ENCODE measurements around the gene PCDHB9. TPM values are rescaled to one million over a fixed set of nuclear protein-coding genes. Genes with fewer than 3 reads are reported as not detected.
"Not testable (repeated sequence)": the region's sequence is repeated elsewhere in the genome, so short reads cannot be mapped to it uniquely, and the experiment has no call there.

PCDHB9 gene
- total and polyA plus RNA-seq, 2 of the 4 experiments (the other 2 are of a cell fraction): 0.10 to 0.18 TPM

- in situ Hi-C loops (cut with MboI; ENCODE audit: low sequenced_read_pairs); H3K18ac ChIP-seq (ENCODE audit: low read depth, low read length); H3K9ac ChIP-seq (ENCODE audit: low read depth, low read length); H4K8ac ChIP-seq (ENCODE audit: low read depth in 2 of 2, low read length in 2 of 2); ATAC-seq (ENCODE audit: low read depth); intact Hi-C loops (cut with micrococcal nuclease); H2BK120ac ChIP-seq (ENCODE audit: low read depth, low read length); H2BK20ac ChIP-seq (ENCODE audit: low read depth, low read length); H3K27ac ChIP-seq (ENCODE audit: insufficient read depth, low read length); H4K5ac ChIP-seq (ENCODE audit: low read depth, low read length); H2AK9ac ChIP-seq (replicated peaks; ENCODE audit: low read depth, low read length, poor library complexity); dilution Hi-C loops (cut with HindIII; ENCODE audit: low sequenced_read_pairs, unreplicated experiment); H3K23ac ChIP-seq (ENCODE audit: low read depth, low read length); H2BK5ac ChIP-seq (ENCODE audit: low read depth, low read length, poor library complexity, severe bottlenecking); H2AFZ ChIP-seq (replicated peaks; ENCODE audit: low read length, poor library complexity); H2AK5ac ChIP-seq (ENCODE audit: low read depth, low read length); DNase-seq; H3K4me3 ChIP-seq (ENCODE audit: insufficient read depth, low read depth, low read length); POLR2A ChIA-PET (ENCODE audit: unreplicated experiment); H3K36me3 ChIP-seq (ENCODE audit: control insufficient read depth, insufficient read depth, low read length); H2BK15ac ChIP-seq (ENCODE audit: low read depth, low read length); H3K9me1 ChIP-seq (ENCODE audit: insufficient read depth, low read length); H3K79me1 ChIP-seq (ENCODE audit: low read depth in 1 of 2, low read length in 2 of 2); H3K4me1 ChIP-seq (ENCODE audit: control insufficient read depth, insufficient read depth, low read length); H3K14ac ChIP-seq (replicated peaks; ENCODE audit: low read depth, low read length); CTCF ChIA-PET; H3K4ac ChIP-seq (ENCODE audit: low read depth, low read length); H3K27me3 ChIP-seq (ENCODE audit: control insufficient read depth, insufficient read depth, low read length); BruUV-seq (replicated peaks); H3K4me2 ChIP-seq (ENCODE audit: low read depth, low read length); H4K20me1 ChIP-seq (ENCODE audit: insufficient read depth, low read length); H3K56ac ChIP-seq (ENCODE audit: extremely low read depth, insufficient read depth, low read length); H4K91ac ChIP-seq (ENCODE audit: insufficient read depth, low read depth, low read length): not testable (repeated sequence)
- H3K9me3 ChIP-seq (ENCODE audit: control insufficient read depth, insufficient read depth, low read length): peaks cover 20% of the 10 kb centered on the region; the same call in 1 of the 2 replicates
- WGBS, 2 experiments (ENCODE audit: extremely low coverage in 2 of 2, insufficient read length in 1 of 2): 33% methylated on average over 14 of the region's 40 CpGs; no CpG with 5 or more reads in 1 of the 2 experiments
These were observed 28.5 kb downstream of the PCDHB9 start for GRCh38 chr5:141215504-141215903.

- H4K20me1 ChIP-seq (ENCODE audit: insufficient read depth, low read length); H3K36me3 ChIP-seq (ENCODE audit: control insufficient read depth, insufficient read depth, low read length); DNase-seq; H3K4ac ChIP-seq (ENCODE audit: low read depth, low read length); H2BK15ac ChIP-seq (ENCODE audit: low read depth, low read length); H4K5ac ChIP-seq (ENCODE audit: low read depth, low read length); H3K14ac ChIP-seq (replicated peaks; ENCODE audit: low read depth, low read length); H2AFZ ChIP-seq (replicated peaks; ENCODE audit: low read length, poor library complexity); H3K27ac ChIP-seq (ENCODE audit: insufficient read depth, low read length); H3K56ac ChIP-seq (ENCODE audit: extremely low read depth, insufficient read depth, low read length); H2AK9ac ChIP-seq (replicated peaks; ENCODE audit: low read depth, low read length, poor library complexity); H3K4me2 ChIP-seq (ENCODE audit: low read depth, low read length); H2BK5ac ChIP-seq (ENCODE audit: low read depth, low read length, poor library complexity, severe bottlenecking); ATAC-seq (ENCODE audit: low read depth); in situ Hi-C loops (cut with MboI; ENCODE audit: low sequenced_read_pairs); H2BK120ac ChIP-seq (ENCODE audit: low read depth, low read length); H3K9me1 ChIP-seq (ENCODE audit: insufficient read depth, low read length); H3K27me3 ChIP-seq (ENCODE audit: control insufficient read depth, insufficient read depth, low read length); H3K18ac ChIP-seq (ENCODE audit: low read depth, low read length); intact Hi-C loops (cut with micrococcal nuclease); H3K23ac ChIP-seq (ENCODE audit: low read depth, low read length); H2BK20ac ChIP-seq (ENCODE audit: low read depth, low read length); H3K79me1 ChIP-seq (ENCODE audit: low read depth in 1 of 2, low read length in 2 of 2); H2AK5ac ChIP-seq (ENCODE audit: low read depth, low read length); H3K4me1 ChIP-seq (ENCODE audit: control insufficient read depth, insufficient read depth, low read length); CTCF ChIA-PET; BruUV-seq (replicated peaks); POLR2A ChIA-PET (ENCODE audit: unreplicated experiment); H3K4me3 ChIP-seq (ENCODE audit: insufficient read depth, low read depth, low read length); dilution Hi-C loops (cut with HindIII; ENCODE audit: low sequenced_read_pairs, unreplicated experiment); H3K9ac ChIP-seq (ENCODE audit: low read depth, low read length); H4K8ac ChIP-seq (ENCODE audit: low read depth in 2 of 2, low read length in 2 of 2); H4K91ac ChIP-seq (ENCODE audit: insufficient read depth, low read depth, low read length): not testable (repeated sequence)
- WGBS, 2 experiments (ENCODE audit: extremely low coverage in 2 of 2, insufficient read length in 1 of 2): no CpG with 5 or more reads among the region's 26 CpGs
- peaks cover 18% of the 10 kb centered on the region; the same call in 1 of the 2 replicates for H3K9me3 ChIP-seq (ENCODE audit: control insufficient read depth, insufficient read depth, low read length)
These were observed 29.1 kb downstream of the PCDHB9 start for GRCh38 chr5:141216035-141216434.
